Activated T-helper 1 cell treated with anti-CD3 and anti-CD28 coated beads, Interleukin-12 subunit alpha, Interleukin-12 subunit beta, Interleukin-2, Interleukin-4 antibody, amounts not matched to agents 30 ng/mL and 10 ng/mL and 1 ng/mL, durations not matched to agents 14 hours and 24 hours and 36 hours (primary cell): ENCODE data around the gene GRIK2. TPM values are rescaled to one million over a fixed set of nuclear protein-coding genes. Genes with fewer than 3 reads are reported as not detected.

Experiments used
- DNase-seq: peaks from one replicate; pipeline ENCODE4 v3.0.0; 2021; ENCODE audit warnings: low spot score
- H3K27ac Mint-ChIP-seq: one replicate; pipeline ENCODE4 v1.8.0; 2021; ENCODE audit warnings: mild to moderate bottlenecking, mixed read lengths
- H3K27me3 Mint-ChIP-seq: one replicate; pipeline ENCODE4 v1.8.0; 2022; ENCODE audit warnings: mild to moderate bottlenecking, moderate library complexity, mixed read lengths; ENCODE audit not compliant: insufficient read depth
- H3K36me3 Mint-ChIP-seq: one replicate; pipeline ENCODE4 v1.8.0; 2021; ENCODE audit warnings: low read depth, mixed read lengths
- H3K4me1 Mint-ChIP-seq: one replicate; pipeline ENCODE4 v1.8.0; 2021; ENCODE audit warnings: low read depth, mixed read lengths
- H3K4me3 Mint-ChIP-seq: one replicate; pipeline ENCODE4 v1.8.0; 2021; ENCODE audit warnings: mild to moderate bottlenecking, moderate library complexity, mixed read lengths
- H3K9me3 Mint-ChIP-seq: one replicate; pipeline ENCODE4 v1.8.0; 2021; ENCODE audit warnings: mixed read lengths
- intact Hi-C: fragments of 100-400 bp; cut with micrococcal nuclease; formaldehyde crosslinking; loops from one replicate; pipeline ENCODE4 v1.15.1; 2024
- total RNA-seq: library from RNA; stranded (reverse); gene quantifications from 2 replicates; pipeline ENCODE4 v1.2.3, GENCODE V29; 2022

Gene GRIK2
- total RNA-seq, 1 donor from 2014 or later: not detected

- H3K4me1 Mint-ChIP-seq: no peaks in the 10 kb centered on the region
- H3K4me3 Mint-ChIP-seq: no peak overlapping the region
- H3K36me3 Mint-ChIP-seq: no peaks in the 10 kb centered on the region
Measured at GRCh38 chr6:101537753-101538316, 144.3 kb downstream of the GRIK2 start.

GRCh38 chr6:101539510-101540245 is 146.2 kb downstream of the GRIK2 start:
- Mint-ChIP-seq H3K27me3 (no peaks in the 10 kb centered on the region), H3K27ac (no peak overlapping the region), H3K4me1 (no peaks in the 10 kb centered on the region), H3K9me3 (no peaks in the 10 kb centered on the region), H3K4me3 (no peak overlapping the region), H3K36me3 (no peaks in the 10 kb centered on the region)
- DNase-seq: no peak
- intact Hi-C loops: no loop called here

More at GRCh38 chr6:101537753-101538316, 144.3 kb downstream of the GRIK2 start:
- Mint-ChIP-seq H3K27me3 (no peaks in the 10 kb centered on the region), H3K9me3 (no peaks in the 10 kb centered on the region), H3K27ac (no peak overlapping the region)
- DNase-seq: no peak
- intact Hi-C loops: no loop called here

GRCh38 chr6:101541894-101542293 is 148.4 kb downstream of the GRIK2 start:
- Mint-ChIP-seq H3K9me3 (no peaks in the 10 kb centered on the region), H3K27ac (no peak overlapping the region), H3K36me3 (no peaks in the 10 kb centered on the region), H3K27me3 (no peaks in the 10 kb centered on the region), H3K4me3 (no peak overlapping the region), H3K4me1 (no peaks in the 10 kb centered on the region)
- no peak for DNase-seq
- intact Hi-C loops: no loop called here

DNA sequence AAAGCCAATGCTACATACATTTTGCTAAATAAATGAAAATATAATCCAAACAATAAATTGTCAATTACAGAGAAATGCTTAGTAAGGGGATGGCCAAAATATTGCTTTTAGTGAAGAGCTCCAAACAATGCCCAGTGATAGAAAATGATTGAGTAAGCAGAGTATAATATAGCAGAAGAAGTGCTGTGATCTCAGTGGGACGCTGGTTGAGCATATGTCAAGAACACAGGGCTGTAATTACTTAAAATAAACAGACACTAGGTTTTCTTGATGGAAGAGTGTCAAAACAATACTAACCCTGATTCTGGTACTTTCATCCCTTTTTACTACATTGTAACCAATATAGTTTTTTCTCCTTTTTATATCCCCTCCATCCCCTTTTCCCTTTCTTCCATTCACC is 150.3 kb downstream of the GRIK2 start:
- Mint-ChIP-seq H3K36me3 (no peaks in the 10 kb centered on the region), H3K9me3 (no peaks in the 10 kb centered on the region), H3K27ac (no peak overlapping the region), H3K4me1 (no peaks in the 10 kb centered on the region), H3K27me3 (no peaks in the 10 kb centered on the region), H3K4me3 (no peak overlapping the region)
- no peak for DNase-seq
- intact Hi-C loops: no loop called here

DNA sequence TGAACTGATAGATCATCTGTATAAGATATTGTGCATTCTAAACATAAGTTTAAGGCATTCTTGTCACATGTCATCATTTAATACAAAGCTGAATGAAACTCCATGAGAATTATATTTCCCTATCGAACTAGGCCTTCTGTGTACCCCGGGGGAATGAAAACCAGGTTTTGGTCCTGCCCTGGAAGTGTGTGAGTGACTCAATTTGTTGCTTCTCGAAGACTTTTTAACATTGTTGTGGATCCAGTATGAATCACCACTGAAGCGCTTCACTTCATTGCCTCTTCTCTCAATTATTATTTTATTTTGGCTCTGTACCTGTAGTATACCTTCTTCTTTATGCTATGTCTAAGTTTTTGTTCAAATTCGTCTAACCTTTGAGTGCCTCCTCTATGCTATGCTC is 150.8 kb downstream of the GRIK2 start:
- Mint-ChIP-seq H3K36me3 (no peaks in the 10 kb centered on the region), H3K27ac (no peak overlapping the region), H3K4me3 (no peak overlapping the region), H3K27me3 (no peaks in the 10 kb centered on the region), H3K9me3 (no peaks in the 10 kb centered on the region), H3K4me1 (no peaks in the 10 kb centered on the region)
- DNase-seq: no peak
- intact Hi-C loops: no loop called here

GRCh38 chr6:101545191-101545590 is 151.7 kb downstream of the GRIK2 start:
- no peak for DNase-seq
- no peak overlapping the region for H3K27ac Mint-ChIP-seq
- no peaks in the 10 kb centered on the region for H3K27me3 Mint-ChIP-seq
- H3K4me1 Mint-ChIP-seq: no peaks in the 10 kb centered on the region
- no peaks in the 10 kb centered on the region for H3K36me3 Mint-ChIP-seq
- no peak overlapping the region for H3K4me3 Mint-ChIP-seq
- H3K9me3 Mint-ChIP-seq: no peaks in the 10 kb centered on the region
- intact Hi-C loops: no loop called here

DNA sequence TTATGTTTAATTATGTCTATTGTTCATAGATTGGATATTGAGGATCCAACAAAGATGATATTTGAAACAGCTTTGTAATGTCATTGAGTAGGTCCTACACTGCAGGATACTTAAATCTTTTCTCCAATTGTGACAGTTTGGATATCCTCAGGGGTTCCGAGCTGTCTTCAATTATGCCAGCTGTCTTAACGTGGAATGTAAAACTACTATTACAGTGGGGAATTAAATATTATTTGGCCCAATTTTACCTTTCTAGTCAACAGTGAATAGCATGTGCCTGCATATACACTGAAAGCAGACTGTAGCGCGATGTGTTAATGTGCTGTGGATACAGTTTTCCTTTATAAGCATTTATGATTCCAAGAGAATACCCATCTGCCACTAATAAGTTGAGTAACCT is 156.9 kb downstream of the GRIK2 start:
- Mint-ChIP-seq H3K36me3 (no peaks in the 10 kb centered on the region), H3K27me3 (no peaks in the 10 kb centered on the region), H3K4me1 (no peaks in the 10 kb centered on the region), H3K4me3 (no peak overlapping the region), H3K9me3 (no peaks in the 10 kb centered on the region), H3K27ac (no peak overlapping the region)
- intact Hi-C loops: no loop called here
- DNase-seq: no peak

- Mint-ChIP-seq H3K27ac (no peak overlapping the region), H3K4me1 (no peaks in the 10 kb centered on the region), H3K36me3 (no peaks in the 10 kb centered on the region)
Measured at GRCh38 chr6:101554231-101554630, 160.7 kb downstream of the GRIK2 start.

DNA sequence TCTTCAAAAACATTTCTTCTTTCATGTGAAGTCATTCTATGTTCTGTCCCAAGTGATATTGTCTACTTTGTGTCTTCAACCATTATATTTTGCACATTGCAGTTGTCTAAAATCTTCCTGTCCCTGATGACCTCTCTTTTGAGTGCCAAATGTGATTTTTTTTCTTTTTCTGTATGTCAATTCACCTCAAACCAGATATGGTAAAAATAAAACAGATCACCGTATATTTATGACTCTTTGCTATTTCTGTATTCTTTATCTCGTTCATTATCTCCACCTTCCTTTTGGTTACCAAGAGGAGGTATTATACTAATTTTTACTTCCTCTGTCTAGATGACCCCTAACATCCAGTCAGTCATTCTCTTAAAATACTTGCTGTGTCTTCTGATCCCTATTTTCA is 165.2 kb downstream of the GRIK2 start:
- no peak for DNase-seq
- H3K4me1 Mint-ChIP-seq: no peaks in the 10 kb centered on the region
- intact Hi-C loops: no loop called here
- no peak overlapping the region for H3K27ac Mint-ChIP-seq
- H3K9me3 Mint-ChIP-seq: no peaks in the 10 kb centered on the region
- H3K27me3 Mint-ChIP-seq: no peaks in the 10 kb centered on the region
- H3K36me3 Mint-ChIP-seq: no peaks in the 10 kb centered on the region
- no peak overlapping the region for H3K4me3 Mint-ChIP-seq

More at GRCh38 chr6:101554231-101554630, 160.7 kb downstream of the GRIK2 start:
- no peak for DNase-seq
- Mint-ChIP-seq H3K4me3 (no peak overlapping the region), H3K27me3 (no peaks in the 10 kb centered on the region), H3K9me3 (no peaks in the 10 kb centered on the region)
- intact Hi-C loops: no loop called here

DNA sequence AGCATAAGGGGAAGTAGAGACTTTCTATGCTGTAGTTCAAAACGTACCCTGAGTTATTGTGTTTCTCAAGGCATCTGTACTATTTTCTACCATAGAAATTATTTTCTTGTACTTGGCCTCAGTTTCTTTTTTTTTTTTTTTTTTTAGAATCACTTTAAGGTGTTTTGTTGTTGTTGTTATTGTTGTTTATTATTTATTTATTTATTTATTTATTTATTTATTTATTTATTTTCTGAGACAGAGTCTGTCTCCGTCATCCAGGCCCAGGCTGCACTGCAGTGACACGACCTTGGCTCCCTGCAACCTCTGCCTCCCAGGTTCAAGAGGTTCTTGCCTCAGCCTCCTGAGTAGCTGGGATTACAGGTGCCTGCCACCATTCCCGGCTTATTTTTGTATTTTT is 179.1 kb downstream of the GRIK2 start:
- H3K4me1 Mint-ChIP-seq: no peaks in the 10 kb centered on the region
- H3K36me3 Mint-ChIP-seq: no peaks in the 10 kb centered on the region

GRCh38 chr6:101577091-101577490 is 183.6 kb downstream of the GRIK2 start:
- H3K4me3 Mint-ChIP-seq: no peak overlapping the region
- no peaks in the 10 kb centered on the region for H3K36me3 Mint-ChIP-seq
- DNase-seq: no peak
- no peak overlapping the region for H3K27ac Mint-ChIP-seq
- H3K27me3 Mint-ChIP-seq: no peaks in the 10 kb centered on the region
- no peaks in the 10 kb centered on the region for H3K9me3 Mint-ChIP-seq
- intact Hi-C loops: no loop called here
- H3K4me1 Mint-ChIP-seq: no peaks in the 10 kb centered on the region

More for the DNA sequence above, 179.1 kb downstream of the GRIK2 start:
- H3K9me3 Mint-ChIP-seq: no peaks in the 10 kb centered on the region
- H3K27me3 Mint-ChIP-seq: no peaks in the 10 kb centered on the region
- DNase-seq: no peak
- H3K4me3 Mint-ChIP-seq: no peak overlapping the region
- intact Hi-C loops: no loop called here
- H3K27ac Mint-ChIP-seq: no peak overlapping the region

DNA sequence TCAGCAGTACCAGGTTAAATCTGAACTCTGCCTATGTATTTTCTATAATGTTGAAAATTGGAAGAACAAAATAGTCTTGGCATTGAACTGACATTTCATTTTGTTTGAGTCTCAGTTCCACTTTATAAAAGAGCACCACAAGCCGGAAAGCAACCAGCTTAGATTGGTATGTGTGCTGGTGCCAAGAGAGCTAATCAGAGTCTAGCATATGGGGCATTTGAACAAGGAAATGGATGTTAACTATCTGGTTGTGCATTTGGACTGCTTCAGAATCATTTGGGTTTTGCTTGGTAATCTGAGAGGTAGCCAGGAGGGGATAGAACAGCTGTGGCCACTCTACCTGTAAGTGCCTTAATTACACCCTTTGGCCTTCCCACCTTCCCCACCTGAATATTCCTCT is 184.8 kb downstream of the GRIK2 start:
- H3K36me3 Mint-ChIP-seq: no peaks in the 10 kb centered on the region
- H3K4me1 Mint-ChIP-seq: no peaks in the 10 kb centered on the region

GRCh38 chr6:101582792-101583191 is 189.3 kb downstream of the GRIK2 start:
- H3K27ac Mint-ChIP-seq: no peak overlapping the region
- intact Hi-C loops: no loop called here
- H3K36me3 Mint-ChIP-seq: no peaks in the 10 kb centered on the region
- no peaks in the 10 kb centered on the region for H3K9me3 Mint-ChIP-seq
- H3K27me3 Mint-ChIP-seq: no peaks in the 10 kb centered on the region
- H3K4me1 Mint-ChIP-seq: no peaks in the 10 kb centered on the region
- no peak overlapping the region for H3K4me3 Mint-ChIP-seq
- DNase-seq: no peak

More for the DNA sequence above, 184.8 kb downstream of the GRIK2 start:
- Mint-ChIP-seq H3K27ac (no peak overlapping the region), H3K9me3 (no peaks in the 10 kb centered on the region), H3K4me3 (no peak overlapping the region), H3K27me3 (no peaks in the 10 kb centered on the region)
- no peak for DNase-seq
- intact Hi-C loops: no loop called here
